HG02943 (cell line): Measurements from ENCODE around the gene CNMD.

Experiments used
- ATAC-seq: cut with Tn5 transposase; IDR thresholded peaks from one replicate; pipeline ENCODE4 v1.9.1; 2021; ENCODE audit warnings: mild to moderate bottlenecking, low read depth, moderate library complexity; ENCODE audit not compliant: unreplicated experiment

The CNMD gene

DNA sequence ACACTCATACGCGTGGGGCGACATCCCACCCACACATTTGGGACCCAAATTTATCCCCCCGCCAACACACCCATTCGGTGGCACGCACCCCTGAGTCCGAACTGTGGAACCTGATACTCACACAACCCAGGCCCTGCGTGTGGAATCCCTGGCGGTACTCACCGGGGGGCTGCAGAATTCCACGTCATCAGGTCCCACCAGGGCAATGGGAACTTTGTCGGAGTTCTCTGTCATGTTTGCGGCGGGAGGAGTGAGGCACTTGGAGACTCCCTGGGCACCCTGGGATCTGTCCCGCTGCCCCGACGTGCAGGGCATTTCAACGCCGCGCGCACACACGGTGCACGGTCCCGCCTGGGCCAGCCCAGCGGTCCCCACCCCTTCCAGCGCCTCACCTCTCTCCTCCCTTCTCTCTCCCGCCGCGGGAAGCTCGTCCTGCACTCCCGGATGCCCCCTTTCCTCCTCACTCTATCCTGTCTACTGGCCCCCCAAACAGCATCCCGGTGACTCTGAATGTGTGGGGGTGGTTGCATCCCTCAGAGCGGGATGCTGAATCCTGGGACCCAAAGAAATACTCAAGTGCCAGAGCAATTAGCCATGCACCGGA, at the start of gene CNMD:
Gene CNMD (minus strand): TSS at position 353 of the 604 bp plus-strand sequence. CDS start 119 bp downstream, at position 234.
- ATAC-seq = no peak

- no peak for ATAC-seq
Measured at GRCh38 chr13:52788011-52788410, 48.4 kb upstream of the CNMD start.

DNA sequence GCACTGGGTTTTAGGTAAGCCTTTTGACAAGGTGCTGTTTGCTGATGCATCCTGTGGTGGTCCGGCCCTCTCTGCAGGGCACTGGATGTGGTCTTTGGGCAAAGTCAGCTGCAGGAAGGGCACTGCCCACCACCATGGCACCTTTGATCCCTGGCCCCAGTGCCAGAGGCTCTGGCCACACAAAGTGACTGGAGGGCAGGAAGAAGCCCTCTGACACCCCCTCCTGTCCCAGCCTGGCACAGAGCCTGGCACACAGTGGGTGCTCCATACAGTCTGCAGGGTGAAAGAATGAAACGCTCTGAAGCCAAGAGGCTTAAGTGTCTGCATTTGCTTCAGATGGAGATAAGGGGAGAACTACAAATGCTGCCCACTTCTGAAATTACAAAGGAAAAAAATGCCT, 47.6 kb upstream of the CNMD start:
- ATAC-seq = no peak

GRCh38 chr13:52786766-52787165, 47.1 kb upstream of the CNMD start:
- ATAC-seq = no peak

DNA sequence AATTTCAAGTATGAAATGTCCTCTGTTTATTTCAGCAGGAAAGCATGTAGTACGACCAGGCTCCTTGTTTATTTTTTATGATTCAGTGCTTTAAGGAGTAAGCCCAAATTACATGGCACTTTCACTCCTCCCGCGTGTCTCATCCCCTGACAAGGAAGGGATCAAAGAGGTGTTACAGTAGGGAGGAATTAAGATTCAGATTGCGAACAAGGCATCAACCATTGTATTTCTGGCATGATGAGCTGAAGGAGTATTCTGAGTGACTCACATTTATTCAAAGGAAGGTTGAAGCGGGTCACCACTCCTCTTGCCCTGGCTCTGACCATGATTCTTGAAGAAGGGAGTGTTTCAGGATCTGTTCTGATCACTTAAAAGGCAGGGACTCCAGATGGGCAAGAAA, 46.1 kb upstream of the CNMD start:
- no peak for ATAC-seq

GRCh38 chr13:52784591-52785340, 45.1 kb upstream of the CNMD start:
- ATAC-seq = no peak

DNA sequence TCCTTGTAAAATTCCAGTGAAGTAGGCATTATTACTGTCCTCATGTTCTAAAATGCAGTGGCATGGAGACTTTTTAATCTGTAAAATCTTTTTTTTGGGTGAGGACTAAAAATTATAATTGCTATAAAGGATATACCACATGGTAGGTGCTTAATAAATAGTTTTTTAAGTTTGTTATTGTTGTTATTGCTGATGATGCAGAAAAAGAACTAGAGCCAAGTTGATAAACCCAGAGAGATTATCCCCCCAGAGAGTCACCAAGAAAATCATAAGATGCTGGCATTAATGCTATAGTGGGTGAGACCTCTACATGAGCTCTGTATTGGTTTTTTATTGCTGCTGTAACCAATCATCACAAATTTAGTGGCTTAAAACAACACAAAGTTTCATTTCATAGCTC, 44.3 kb upstream of the CNMD start:
- ATAC-seq = no peak

DNA sequence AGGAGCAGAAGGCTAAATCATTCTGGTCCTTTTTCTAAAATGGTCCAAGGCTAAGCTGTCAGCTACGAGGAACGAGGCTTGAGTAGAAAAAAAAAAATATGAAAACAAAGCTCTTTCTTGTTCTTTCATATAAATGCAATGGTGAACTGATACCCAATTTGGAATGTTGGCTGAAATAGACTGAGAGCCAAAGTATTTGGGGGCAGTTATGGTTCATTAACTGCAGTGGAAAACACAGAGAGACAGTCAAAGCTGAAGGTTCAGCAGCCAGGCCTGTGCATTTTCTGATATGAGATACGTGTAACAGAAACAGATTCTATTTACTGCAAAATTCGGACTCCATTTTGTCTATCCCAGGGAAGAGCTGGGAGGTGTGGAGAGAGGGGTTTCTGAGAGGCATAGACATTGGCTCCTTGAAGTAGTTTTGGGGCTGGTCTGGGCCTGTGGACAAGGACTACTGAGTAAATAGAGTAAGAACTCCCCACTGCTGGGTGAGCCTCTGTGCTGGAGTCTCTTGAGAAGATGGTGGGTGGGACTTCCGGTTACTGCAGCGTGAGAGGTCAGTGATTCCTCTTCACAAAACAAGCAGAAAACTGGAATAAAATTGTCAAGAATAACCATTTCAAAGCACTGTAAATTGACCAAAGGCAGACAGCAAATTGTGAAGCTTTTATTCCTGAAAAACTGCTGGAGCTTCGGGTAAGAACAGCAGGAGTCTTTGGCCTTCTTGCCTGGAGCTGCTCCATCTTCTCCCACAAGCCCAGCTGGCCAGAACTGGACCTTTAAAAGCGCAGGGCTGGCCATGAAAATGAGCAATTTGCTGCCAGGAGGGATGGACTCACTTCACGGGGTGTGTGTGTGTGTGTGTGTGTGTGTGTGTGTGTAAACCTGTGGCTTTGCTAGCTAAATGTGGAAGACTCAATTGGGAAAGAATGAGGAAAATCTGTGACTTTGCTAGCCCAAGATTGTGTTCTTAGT, 43.1 kb upstream of the CNMD start:
- ATAC-seq = no peak

- no peak for ATAC-seq
Measured at GRCh38 chr13:52780611-52781010, 41.0 kb upstream of the CNMD start.

DNA sequence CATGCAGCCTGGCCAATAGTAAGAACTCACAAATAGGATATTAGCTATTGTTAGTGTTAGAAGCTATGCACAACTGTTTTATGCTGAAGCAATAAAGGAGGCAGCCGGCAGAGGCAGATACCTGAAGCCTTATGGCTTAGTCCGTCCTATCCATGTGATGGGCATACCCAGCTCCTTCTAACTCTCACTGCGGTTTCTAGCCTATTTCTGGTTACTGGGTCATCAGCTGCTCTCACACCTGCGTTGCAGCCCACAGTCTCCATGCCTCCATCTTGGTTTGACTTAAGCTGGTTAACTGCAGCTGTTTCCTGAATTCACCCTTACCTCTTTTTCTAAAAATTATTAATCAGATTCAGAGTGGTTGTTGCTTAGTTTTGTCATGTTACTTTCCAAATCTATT, 40.5 kb upstream of the CNMD start:
- no peak for ATAC-seq

DNA sequence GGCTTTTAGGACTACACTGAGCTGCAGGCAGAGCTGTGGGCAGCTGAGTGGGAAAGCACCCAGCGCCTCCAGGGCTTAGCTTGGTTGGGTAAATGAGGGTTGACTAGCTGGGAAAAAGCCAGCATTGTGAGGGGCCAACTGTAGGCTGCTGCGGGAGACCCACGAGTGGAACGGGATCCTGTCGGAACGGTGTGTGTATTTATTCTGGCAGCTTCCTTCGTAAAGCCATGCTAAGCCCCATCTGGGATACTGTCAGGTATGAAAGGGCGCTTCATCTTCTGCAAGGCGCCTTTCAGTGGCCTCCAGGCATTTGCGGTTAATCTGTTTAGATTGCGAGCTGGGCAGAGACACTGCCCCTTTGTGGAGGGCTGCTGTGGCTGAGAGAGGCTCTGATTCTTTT, 39.5 kb upstream of the CNMD start:
- no peak for ATAC-seq

DNA sequence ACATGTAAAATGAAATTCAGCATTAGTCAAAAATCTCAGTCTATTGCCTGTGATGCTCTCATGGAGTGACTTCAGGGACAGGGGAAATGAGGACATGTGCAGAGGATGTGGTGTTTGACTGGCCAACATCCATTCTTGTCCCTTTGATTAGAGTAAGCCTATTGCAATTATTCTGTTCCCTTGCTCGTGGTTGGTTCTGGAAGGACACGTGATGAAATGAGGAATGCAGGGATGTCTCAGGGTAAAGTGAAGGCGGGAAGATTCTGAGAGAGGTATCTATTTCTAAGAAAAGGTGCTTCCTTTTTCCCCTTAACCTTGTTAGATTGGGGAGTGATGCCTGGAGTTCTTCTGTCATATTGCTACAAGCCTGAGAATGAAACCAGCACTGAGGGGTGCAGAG, 37.1 kb upstream of the CNMD start:
- no peak for ATAC-seq

GRCh38 chr13:52775511-52775910, 35.9 kb upstream of the CNMD start:
- no peak for ATAC-seq

DNA sequence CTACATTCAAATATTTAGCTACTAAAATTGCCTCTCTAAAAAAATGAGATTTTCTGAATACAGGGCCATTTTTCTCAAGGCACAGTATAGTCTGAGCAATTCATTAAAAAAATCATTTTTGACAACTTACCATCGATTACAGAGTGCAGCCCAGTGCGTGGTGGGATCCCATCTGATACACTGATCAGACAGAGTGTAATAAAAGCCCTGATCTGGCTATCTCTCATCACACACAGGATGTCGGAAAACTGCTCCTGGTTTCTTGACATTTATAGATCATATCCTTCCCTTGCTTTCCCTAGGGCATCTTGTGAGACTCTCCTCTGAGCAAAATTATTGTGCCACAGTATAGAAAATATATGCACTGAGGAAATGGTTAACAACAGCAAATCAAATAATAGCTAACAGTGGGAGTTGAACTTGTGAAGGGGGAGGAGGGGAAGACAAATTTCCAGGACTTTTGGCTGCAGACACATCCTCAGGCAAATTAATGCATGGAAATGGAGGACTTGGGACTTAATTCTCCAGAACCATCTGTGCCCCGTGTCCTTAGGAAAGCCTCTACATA, 28.4 kb upstream of the CNMD start:
- no peak for ATAC-seq

DNA sequence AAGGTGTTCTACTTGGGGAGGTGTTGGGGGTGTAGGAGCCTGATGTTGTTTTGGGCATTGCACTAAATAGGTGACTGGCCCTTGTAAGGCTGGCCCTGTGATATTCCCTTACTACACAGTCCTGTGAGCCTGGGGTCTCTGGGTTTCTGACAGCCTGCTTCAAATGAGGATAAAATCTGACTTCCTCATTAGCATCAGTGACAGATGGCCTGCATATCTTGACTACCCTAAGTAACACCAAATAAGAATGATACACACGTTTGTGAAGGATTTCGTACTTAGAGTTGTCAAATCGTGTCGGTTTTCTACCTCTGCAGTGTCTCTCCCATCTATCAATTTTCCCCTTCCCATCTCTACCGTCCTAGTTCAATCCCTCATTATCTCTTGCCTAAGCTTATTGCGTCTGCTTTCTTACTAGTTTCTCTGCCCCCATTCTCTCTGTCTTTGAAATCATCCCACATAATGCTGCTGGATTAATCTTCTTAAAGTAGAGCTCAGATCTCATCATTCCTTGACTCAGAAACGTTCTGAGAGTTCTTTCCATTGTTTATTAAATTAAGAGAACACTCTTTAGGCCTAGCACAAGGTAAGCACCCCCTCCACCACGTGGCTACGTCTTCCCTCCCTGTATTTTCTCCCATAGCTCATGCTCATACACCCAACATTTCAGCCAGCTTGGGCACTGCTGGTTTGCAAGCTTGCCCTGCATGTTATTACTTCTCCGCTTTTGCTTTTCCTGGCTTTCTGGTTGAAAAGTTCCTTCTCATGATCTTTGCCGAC, 26.2 kb upstream of the CNMD start:
- no peak for ATAC-seq

GRCh38 chr13:52760077-52760476, 20.5 kb upstream of the CNMD start:
- ATAC-seq = no peak

GRCh38 chr13:52758114-52758513, 18.5 kb upstream of the CNMD start:
- no peak for ATAC-seq

- no peak for ATAC-seq
Measured at GRCh38 chr13:52751196-52751595, 11.6 kb upstream of the CNMD start.

DNA sequence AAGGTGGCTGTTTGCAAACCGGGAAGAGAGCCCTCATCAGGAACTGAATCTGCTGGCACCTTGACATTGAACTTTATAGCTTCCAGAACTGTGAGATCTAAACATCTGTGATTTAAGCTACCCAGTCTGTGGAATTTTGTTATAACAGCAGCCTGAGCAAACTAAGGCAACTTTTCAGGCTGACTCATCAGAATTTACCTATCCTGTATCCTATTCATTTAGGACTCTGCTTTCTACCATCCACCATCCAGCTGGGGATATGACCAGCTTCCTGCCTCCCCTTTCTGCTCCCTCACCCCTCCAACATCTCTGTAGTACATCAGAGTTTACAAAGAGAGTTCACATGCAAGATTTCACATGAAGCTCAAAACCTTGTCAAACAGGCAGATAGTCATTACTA, 11.1 kb upstream of the CNMD start:
- ATAC-seq = no peak

- ATAC-seq = no peak
Measured at GRCh38 chr13:52749419-52749818, 9.8 kb upstream of the CNMD start.
